Peyer's patch (tissue), 4 donors: ENCODE results near the gene OPTC.

Experiments used
- POLR2A ChIP-seq, 2 donors: fragments of 450-650 bp; IDR thresholded peaks; one replicate each; pipeline ENCODE4 v1.5.1; 2017; ENCODE audit warnings: antibody characterized with exemption in 2 of 2, mild to moderate bottlenecking in 2 of 2, moderate library complexity in 2 of 2
- TF ChIP-seq, protein P1 (sequence below), 6 experiments: fragments of 450-650 bp in 4 of 6; fragments of 200-600 bp in 2 of 6; sonication (generic) in 1 of 6; IDR thresholded peaks; one replicate each; pipeline ENCODE4 v1.5.1; 2017 to 2019; ENCODE audit warnings: antibody characterized with exemption in 6 of 6, mild to moderate bottlenecking in 3 of 6, moderate library complexity in 1 of 6

DNA sequence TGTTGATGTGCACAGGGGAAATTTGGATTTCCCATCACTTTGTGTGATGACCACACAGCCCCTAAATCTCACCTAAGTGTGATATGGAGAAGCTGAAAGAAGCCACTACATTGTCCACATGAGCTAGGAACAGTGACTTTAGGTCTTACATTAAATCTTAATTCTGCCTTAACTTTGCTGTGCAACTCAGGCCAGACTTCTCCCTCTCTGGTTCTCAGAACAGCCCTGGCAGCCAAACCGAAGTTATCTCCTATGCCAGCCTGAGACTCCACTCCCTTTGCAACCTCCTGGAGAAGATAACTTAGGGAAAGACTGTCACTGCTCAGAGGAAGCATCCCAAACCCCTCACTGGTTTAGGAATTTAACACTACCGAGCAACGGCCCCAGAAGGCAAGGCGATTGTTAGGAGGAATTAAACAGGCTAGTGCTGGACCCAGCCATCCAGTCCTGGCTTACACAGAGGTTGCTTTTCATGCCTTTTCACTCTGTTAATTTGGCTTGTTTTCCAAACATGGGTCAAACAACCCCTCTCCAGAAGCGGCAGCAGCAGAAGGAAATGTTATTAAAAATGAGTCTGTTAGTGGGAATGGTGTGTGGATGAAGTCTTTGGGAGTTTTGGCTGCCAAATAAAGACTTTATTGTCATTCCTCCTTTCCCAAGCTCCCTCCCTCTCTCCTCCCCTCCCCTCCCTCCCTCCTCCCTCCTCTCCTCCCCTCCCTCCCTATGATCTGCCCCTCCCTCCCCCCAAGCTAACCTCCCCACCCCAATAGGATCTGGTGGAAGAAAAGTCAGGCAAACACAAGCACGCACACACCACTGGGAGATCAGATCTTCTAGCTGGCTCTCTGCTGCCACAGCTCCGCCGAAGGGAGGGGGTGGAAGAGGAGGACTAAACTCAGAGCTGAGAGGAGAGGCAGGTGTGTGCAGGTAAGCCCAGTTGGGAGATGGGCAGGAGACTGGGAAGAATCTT, 18.7 kb upstream of the OPTC start, which contains the start of gene PRELP:
- TF ChIP-seq, protein P1, sequence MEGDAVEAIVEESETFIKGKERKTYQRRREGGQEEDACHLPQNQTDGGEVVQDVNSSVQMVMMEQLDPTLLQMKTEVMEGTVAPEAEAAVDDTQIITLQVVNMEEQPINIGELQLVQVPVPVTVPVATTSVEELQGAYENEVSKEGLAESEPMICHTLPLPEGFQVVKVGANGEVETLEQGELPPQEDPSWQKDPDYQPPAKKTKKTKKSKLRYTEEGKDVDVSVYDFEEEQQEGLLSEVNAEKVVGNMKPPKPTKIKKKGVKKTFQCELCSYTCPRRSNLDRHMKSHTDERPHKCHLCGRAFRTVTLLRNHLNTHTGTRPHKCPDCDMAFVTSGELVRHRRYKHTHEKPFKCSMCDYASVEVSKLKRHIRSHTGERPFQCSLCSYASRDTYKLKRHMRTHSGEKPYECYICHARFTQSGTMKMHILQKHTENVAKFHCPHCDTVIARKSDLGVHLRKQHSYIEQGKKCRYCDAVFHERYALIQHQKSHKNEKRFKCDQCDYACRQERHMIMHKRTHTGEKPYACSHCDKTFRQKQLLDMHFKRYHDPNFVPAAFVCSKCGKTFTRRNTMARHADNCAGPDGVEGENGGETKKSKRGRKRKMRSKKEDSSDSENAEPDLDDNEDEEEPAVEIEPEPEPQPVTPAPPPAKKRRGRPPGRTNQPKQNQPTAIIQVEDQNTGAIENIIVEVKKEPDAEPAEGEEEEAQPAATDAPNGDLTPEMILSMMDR (IDR thresholded peaks at IDR 0.05) = no peak
- no peak for TF ChIP-seq POLR2A (IDR thresholded peaks at IDR 0.05)
